ENCODE measurements around the gene TRPC4AP. TPM values are rescaled to one million over a fixed set of nuclear protein-coding genes. Genes with fewer than 3 reads are reported as not detected.

TRPC4AP gene
- total RNA-seq, 6 donors from 2014 or later = 64.3 to 118 (median 80.5) TPM

DNA sequence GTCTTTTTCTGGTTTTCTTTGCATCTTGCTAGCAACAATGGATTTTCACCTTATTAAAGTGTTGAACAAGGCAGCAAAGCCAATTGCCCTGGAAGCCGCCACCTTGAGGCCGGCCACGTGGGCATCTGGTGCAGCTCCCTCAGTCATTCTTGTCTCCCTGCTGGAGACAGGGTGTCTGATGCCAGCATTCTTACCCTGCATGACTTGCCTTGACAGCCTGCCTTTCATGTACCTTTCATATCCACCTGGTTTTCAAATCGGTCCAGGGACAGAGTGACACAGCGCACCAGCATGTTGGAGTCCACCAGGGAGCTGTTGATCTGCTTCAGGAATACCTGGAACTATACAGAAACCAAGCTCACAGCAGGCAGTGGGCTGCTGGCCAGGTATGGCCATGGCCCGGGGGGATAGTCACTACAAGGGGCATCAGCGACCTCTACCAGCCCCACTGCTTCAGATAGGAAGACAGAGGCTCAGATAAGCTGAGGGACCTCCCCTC, 87.1 kb downstream of the TRPC4AP start:
- no peak for TF ChIP-seq POLR2A (IDR thresholded peaks at IDR 0.05)
- no peak for TF ChIP-seq EP300 (IDR thresholded peaks at IDR 0.05)
- TF ChIP-seq, protein P1, sequence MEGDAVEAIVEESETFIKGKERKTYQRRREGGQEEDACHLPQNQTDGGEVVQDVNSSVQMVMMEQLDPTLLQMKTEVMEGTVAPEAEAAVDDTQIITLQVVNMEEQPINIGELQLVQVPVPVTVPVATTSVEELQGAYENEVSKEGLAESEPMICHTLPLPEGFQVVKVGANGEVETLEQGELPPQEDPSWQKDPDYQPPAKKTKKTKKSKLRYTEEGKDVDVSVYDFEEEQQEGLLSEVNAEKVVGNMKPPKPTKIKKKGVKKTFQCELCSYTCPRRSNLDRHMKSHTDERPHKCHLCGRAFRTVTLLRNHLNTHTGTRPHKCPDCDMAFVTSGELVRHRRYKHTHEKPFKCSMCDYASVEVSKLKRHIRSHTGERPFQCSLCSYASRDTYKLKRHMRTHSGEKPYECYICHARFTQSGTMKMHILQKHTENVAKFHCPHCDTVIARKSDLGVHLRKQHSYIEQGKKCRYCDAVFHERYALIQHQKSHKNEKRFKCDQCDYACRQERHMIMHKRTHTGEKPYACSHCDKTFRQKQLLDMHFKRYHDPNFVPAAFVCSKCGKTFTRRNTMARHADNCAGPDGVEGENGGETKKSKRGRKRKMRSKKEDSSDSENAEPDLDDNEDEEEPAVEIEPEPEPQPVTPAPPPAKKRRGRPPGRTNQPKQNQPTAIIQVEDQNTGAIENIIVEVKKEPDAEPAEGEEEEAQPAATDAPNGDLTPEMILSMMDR (IDR thresholded peaks at IDR 0.05) = no peak
- no peak for TF ChIP-seq POLR2AphosphoS5 (IDR thresholded peaks at IDR 0.05)
- Histone ChIP-seq H3K9me3 (no peaks in the 10 kb centered on the region), H3K27ac (no peak overlapping the region), H3K27me3 (no peaks in the 10 kb centered on the region), H3K4me3 (no peak overlapping the region), H3K4me1 (no peaks in the 10 kb centered on the region), H3K36me3 (peaks cover 57 to 100% (median 97%) of the 10 kb centered on the region in 4 donors)
- ATAC-seq (ENCODE audit: low FRiP score in 2 of 2) (no peak), DNase-seq (no peak)
- WGBS, 2 donors = 89 to 91% methylated on average over 5 to 6 of the region's 7 CpGs

DNA sequence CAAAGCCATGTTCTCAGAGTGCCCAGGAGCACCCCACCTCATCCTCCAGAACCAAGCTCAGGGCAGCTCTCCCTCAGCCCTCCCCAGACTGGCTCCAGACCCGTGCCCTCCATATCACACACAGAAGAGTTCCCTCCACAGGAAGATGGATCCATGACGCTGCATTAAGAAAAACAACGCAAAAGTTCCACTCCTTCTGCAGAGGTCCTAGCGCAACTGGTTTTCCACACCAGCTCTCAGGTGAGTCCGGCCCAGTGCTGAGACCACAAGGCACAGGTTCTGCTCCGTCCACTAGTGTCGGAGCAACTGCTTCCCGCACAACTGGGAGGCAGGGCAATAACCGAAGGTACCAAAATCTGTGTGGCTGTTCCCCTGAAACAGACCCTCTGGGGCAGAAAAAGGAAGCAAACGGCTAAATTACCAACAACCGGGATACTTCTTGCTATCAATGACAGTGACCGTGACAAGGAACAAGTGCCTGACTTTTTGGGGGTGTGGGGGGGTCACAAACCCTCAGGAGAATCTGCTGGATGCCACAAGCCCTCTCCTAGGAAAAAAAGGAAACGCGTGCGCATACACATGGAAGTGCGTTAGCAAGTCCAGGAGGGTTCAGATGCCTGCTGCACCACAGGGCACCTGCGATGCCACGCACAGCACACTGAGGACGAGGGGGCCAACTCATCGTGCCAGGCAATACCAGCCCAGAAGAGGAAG, 87.7 kb downstream of the TRPC4AP start:
- Histone ChIP-seq H3K9me3 (no peaks in the 10 kb centered on the region), H3K36me3 (peaks cover 56 to 100% (median 98%) of the 10 kb centered on the region in 4 donors), H3K4me3 (no peak overlapping the region), H3K27ac (no peak overlapping the region), H3K4me1 (no peaks in the 10 kb centered on the region), H3K27me3 (no peaks in the 10 kb centered on the region)
- TF ChIP-seq EP300 (IDR thresholded peaks at IDR 0.05) (no peak), POLR2AphosphoS5 (IDR thresholded peaks at IDR 0.05) (no peak), POLR2A (IDR thresholded peaks at IDR 0.05) (no peak)
- TF ChIP-seq, protein P1 (IDR thresholded peaks at IDR 0.05) = no peak
- ATAC-seq (ENCODE audit: low FRiP score in 2 of 2) = no peak
- 93 to 95% methylated on average over 19 to 20 of the region's 20 CpGs for WGBS, 2 donors
- DNase-seq = no peak

DNA sequence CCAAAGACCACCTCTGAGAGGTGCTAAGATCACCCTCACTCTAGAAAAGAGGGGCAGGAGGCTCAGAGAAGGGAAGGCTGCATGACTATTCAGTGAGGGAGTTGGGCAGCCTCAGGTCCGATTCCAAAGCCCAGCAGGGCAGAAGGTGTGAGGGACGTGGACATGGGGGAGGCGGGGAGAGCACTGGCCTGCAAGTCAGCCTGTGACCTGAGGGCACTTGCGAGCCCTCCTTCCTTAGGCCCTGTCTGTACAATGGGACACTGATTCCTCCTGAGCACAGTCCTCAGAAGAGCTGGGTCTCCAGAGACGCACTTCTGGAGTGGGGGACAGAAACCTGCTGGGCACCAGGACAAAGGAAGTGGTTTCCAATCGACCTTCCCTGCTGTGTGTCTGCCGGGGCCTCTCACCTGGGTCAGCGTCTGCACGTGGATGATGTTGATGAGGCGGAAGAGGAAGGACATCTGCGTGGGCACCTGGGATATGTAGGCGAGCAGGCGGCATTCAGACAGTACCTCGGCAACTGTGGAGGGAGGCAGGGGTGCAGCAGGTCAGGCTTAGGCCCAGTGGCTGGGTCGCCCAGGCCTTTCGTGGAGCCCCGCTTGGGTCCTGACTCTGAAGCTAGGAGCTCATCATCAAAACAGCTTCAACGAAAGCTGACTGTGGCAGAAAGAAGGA, 88.4 kb downstream of the TRPC4AP start:
- Histone ChIP-seq H3K36me3 (peaks cover 57 to 100% (median 97%) of the 10 kb centered on the region in 4 donors), H3K4me3 (no peak overlapping the region), H3K4me1 (no peaks in the 10 kb centered on the region), H3K27me3 (no peaks in the 10 kb centered on the region), H3K9me3 (no peaks in the 10 kb centered on the region), H3K27ac (no peak overlapping the region)
- DNase-seq (peak in 1 of 2 donors; percentile 53), ATAC-seq (ENCODE audit: low FRiP score in 2 of 2) (no peak)
- WGBS, 2 donors = 90 to 91% methylated on average over 10 to 18 of the region's 18 CpGs
- TF ChIP-seq, protein P1 (IDR thresholded peaks at IDR 0.05) = no peak
- TF ChIP-seq POLR2AphosphoS5 (IDR thresholded peaks at IDR 0.05) (no peak), POLR2A (IDR thresholded peaks at IDR 0.05) (no peak), EP300 (IDR thresholded peaks at IDR 0.05) (no peak)

DNA sequence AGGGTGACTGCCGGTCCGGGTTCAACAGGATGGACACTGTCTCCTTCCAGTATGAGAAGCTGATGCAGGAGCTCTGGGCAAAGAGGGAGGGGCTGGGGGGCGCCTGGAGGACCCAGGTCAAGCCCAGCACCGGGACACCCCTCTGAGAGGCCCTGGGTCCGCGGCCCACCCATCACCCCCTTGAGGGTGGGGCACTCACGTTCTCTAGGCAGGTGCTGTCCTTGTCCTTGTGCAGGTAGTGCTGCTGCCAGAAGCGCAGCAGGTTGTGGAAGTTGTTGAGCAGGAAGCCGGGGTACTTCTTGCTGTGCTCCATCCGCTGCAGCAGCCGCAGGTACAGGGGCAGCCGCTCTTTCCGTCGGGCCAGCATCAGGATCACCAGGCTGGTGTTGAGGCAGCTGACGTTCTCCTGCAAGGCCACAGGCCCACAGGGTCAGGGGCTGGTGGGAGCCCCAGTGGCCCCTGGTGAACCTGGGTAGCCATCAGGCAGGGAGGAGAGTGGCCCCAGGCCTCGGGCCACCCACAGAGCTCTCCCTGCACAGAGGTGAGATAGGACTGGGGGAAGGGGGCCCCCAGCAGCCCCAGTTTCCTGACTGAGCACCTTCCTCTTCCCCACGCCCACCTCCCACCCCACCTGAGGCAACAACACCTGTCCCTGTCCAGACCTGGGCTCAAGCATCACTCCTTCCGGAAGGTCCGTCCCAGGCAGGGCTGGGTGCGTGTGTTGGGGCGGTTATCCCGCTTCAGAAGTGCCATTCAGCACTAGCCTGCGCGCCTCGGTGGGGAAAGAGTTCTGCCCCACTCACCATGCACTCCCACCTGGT, 89.2 kb downstream of the TRPC4AP start:
- no peaks in the 10 kb centered on the region for H3K27me3 ChIP-seq
- H3K4me1 ChIP-seq = no peaks in the 10 kb centered on the region
- no peak overlapping the region for H3K27ac ChIP-seq
- 93 to 94% methylated on average over 9 to 22 of the region's 25 CpGs for WGBS, 2 donors
- ATAC-seq (ENCODE audit: low FRiP score in 2 of 2) (no peak), DNase-seq (peak in 1 of 2 donors; percentile 58)
- H3K36me3 ChIP-seq = peaks cover 52 to 100% (median 97%) of the 10 kb centered on the region in 4 donors
- H3K9me3 ChIP-seq = no peaks in the 10 kb centered on the region
- no peak overlapping the region for H3K4me3 ChIP-seq
- TF ChIP-seq POLR2AphosphoS5 (IDR thresholded peaks at IDR 0.05) (no peak), POLR2A (IDR thresholded peaks at IDR 0.05) (no peak), EP300 (IDR thresholded peaks at IDR 0.05) (no peak)
- TF ChIP-seq, protein P1 (IDR thresholded peaks at IDR 0.05) = no peak

All from upper lobe of left lung (tissue), 6 donors.